ENCODE data around the gene SBK3.
"Not testable (repeated sequence)": the region's sequence is repeated elsewhere in the genome, so short reads cannot be mapped to it uniquely, and the experiment has no call there.

The SBK3 gene

GRCh38 chr19:55573929-55574328, 28.6 kb upstream of the SBK3 start:
- not testable (repeated sequence) for DNase-seq (ENCODE audit: low spot score)

GRCh38 chr19:55569477-55569876, 24.1 kb upstream of the SBK3 start:
- DNase-seq (ENCODE audit: low spot score), result not testable (repeated sequence)

DNA sequence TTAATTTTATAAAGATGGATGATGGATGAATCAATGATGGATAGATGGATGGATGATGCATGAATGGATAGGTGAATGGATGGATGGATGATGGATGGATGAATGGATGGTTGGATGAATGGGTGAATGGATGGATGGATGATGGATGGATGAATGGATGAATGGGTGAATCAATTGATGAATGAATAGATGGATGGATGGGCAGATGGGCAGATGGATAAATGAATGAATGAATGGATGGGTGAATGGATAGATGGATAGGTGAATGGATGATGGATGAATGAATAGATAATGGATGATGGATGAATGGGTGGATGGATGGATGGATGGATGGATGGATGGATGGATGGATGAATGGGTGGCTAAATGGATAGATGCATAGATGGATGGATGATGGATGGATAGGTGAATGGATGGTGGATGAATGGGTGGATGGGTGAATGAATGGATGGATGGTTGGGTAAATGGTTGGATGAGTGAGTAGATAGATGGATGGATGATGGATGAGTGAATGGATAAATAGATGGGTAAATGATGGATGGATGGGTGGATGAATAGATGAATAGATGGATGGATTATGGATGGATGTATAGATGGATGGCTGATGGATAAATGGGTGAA, 22.5 kb upstream of the SBK3 start:
- DNase-seq (ENCODE audit: low spot score), result no peak

GRCh38 chr19:55566823-55567222, 21.5 kb upstream of the SBK3 start:
- DNase-seq (ENCODE audit: low spot score), result no peak

- DNase-seq (ENCODE audit: low spot score), result no peak
Observed at GRCh38 chr19:55563261-55563690, 17.9 kb upstream of the SBK3 start.

DNA sequence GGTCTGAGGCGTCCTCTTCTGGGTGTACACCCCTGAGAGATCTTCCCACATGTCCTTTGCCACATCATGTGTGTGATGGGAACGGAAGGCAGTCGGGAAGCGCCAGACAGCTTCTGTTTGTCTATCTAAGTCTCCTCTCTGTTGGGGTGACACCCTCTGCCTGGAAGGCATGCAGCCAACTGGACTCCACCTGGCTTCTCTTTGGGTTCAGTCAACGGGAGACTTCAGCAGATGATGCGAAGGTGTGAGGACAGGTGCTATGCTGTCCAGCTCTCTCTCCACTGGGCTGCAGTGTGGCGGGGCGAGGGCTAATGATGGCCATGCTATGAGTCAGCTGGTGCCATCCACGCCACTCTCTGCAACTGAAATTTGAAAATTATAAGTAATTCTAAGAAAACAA, 14.3 kb upstream of the SBK3 start:
- DNase-seq (ENCODE audit: low spot score), result no peak

GRCh38 chr19:55554741-55555152, 9.4 kb upstream of the SBK3 start:
- no peak for DNase-seq (ENCODE audit: low spot score)

DNA sequence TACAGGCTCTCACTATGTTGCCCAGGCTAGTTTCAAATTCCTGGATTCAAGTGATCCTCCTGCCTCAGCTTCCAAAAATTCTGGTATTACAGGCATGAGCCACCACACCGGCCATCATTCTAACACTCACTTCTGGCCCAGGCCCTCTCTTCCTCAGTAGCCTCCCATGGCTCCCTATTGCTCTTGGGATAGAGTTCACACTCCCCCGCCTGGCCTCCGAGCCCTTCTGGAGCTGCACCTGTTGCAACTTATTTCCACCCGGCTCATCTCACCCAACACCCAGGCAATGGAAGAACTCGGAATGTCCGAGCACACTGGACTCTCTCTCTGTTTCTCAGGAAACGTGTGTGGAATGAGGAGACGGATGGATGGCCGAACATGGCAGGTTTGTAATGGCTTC, 9.0 kb upstream of the SBK3 start:
- no peak for DNase-seq (ENCODE audit: low spot score)

- no peak for DNase-seq (ENCODE audit: low spot score)
Observed at GRCh38 chr19:55553217-55554182, 8.2 kb upstream of the SBK3 start.

GRCh38 chr19:55552620-55553019, 7.3 kb upstream of the SBK3 start:
- no peak for DNase-seq (ENCODE audit: low spot score)

DNA sequence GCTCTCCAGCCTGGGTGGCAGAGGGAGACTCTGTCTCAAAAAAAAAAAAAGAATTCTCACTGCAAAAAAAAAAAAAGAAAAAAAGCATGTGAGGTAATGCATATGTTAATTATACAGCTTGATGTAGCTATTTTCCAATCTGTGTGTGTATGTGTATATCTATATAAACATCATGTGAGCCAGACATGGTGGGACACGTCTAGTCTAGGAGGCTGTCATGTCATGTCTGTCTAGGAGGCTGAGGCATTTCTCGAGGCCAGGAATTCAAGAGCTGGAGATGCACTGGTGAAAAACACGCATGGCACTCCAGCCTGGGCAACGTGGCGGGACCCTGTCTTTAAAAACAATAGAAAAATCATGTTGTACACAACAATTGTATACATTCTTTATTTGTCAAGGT, 6.9 kb upstream of the SBK3 start:
- no peak for DNase-seq (ENCODE audit: low spot score)

DNA sequence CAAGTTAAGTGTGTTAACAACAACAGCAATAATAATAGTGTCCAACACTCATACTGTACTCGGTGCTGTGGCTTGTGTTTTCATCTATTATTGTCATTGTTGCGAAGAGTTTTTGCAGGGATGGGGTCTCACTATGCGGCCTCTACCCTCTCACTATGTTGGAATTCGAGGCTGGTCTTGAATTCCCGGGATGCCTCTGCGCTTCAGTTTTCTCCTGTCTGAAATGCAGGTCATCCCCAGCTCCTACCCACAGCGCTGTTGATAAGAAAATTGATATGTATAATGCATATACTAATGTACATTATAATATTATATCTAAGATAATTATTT, 4.9 kb upstream of the SBK3 start:
- no peak for DNase-seq (ENCODE audit: low spot score)

DNA sequence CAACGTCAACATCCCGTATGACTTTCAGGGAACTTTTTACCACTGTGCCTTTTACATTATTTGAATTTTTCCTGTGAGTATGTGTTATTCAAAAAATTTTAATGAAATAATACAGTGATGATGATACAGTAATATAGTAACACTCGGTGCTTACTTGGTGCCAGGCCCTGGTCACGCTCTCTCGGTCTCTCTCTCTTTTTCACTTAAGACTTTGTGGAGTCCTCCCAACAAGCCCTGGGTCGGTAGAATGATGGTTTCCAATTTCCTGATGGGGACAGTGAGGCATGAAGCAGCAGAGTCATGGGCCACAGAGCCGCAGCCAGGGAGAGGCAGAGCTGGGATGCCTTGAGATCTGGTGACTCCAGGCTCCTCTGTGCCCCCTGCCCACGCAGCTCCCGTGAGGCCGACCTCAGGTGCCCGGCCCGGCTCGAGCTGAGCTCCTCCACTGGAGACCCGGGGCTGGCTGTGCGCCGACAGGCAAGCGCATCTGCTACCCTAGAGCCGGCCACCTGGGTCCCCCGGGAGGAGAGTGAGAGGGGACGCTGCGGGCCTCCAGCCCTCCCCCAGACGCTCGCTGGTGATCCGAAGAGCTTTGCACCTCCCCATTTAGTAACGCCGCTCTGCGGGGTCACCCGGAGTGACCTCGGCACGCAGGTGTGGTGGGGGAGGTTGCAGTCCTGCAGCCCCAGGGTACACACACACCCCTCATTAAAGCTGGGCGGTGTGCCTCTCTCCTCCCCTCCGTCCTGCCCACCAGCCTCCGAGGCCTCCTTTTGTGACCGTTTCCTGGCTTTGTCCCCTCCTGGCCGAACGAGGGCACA, 4.4 kb upstream of the SBK3 start:
- peak; percentile 54 for DNase-seq (ENCODE audit: low spot score)

DNA sequence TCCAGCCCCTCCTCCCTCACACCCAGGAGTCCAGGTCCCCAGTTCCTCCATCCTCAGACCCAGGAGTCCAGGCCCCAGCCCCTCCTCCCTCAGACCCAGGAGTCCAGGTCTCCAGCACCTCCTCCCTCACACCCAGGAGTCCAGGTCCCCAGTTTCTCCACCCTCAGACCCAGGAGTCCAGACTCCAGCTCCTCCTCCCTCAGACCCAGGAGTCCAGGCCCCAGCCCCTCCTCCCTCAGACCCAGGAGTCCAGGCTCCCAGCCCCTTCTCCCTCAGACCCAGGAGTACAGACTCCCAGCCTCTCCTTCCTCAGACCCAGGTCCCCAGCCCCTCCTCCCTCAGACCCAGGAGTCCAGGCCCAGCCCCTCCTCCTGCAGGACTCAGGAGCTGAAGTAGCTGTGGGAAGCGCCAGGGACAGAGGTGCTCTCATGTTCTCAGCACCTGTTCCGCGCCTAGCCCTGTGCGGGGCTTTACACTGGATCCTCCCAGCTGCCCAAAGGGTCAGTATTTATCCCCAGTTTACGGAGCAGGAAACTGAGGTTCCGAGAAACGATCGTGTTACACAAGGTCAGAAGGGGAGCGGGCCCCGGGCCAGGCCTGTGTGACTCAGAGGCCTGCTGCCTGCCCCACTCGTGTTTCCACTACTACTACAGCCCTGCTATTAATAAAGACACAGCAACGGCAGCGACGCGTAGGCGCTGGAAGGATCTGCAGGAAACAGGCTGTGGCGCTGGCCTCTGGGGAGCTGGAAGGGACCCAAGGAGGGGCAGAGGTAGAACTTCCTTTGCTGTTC, 1.7 kb upstream of the SBK3 start:
- no peak for DNase-seq (ENCODE audit: low spot score)

GRCh38 chr19:55546011-55546410, 668 bp upstream of the SBK3 start:
- no peak for DNase-seq (ENCODE audit: low spot score)

- DNase-seq (ENCODE audit: low spot score), result no peak
Observed at GRCh38 chr19:55544776-55545439, 435 bp downstream of the SBK3 start.

DNA sequence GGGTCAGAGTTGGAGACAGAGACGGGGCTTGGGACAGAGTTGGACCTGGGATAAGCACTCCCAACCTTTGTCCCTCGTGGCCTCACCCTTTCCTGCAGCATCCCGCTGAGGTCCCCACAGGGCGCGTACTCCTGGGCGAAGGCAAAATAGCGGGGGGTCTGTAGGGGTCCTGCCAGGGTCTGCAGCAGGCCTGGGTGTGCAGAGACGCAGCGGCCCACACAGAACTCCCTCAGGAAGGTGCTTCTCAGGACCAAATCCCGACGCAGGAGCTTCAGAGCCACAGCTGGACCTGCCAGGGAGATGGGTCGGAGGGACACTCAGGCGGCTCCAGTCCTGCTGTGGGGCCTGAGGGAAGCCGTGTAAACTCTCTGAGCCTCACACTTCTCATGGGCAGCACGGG, 1.3 kb downstream of the SBK3 start:
- DNase-seq (ENCODE audit: low spot score), result no peak

GRCh38 chr19:55543567-55543966, 1.8 kb downstream of the SBK3 start:
- no peak for DNase-seq (ENCODE audit: low spot score)

DNA sequence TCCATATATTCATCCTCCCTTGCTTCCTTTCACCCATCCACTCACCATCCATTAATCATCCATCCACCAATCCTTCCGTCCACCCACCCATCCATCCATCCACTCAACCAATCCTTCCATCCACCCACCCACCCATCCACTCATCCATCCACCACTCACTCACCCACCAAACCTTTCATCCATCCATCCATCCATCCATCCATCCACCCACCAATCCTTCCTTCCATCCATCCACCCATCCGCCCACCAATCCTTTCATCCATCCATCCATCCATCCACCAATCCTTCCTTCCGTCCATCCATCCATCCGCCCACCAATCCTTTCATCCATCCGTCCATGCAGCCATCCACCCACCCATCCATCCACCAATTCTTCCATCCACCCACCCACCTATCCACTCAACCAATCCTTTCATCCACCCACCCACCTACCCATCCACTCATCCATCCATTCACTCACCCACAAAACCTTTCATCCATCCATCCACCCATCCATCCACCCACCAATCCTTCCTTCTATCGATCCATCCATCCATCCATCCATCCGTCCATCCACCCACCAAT, 3.0 kb downstream of the SBK3 start:
- no peak for DNase-seq (ENCODE audit: low spot score)

DNA sequence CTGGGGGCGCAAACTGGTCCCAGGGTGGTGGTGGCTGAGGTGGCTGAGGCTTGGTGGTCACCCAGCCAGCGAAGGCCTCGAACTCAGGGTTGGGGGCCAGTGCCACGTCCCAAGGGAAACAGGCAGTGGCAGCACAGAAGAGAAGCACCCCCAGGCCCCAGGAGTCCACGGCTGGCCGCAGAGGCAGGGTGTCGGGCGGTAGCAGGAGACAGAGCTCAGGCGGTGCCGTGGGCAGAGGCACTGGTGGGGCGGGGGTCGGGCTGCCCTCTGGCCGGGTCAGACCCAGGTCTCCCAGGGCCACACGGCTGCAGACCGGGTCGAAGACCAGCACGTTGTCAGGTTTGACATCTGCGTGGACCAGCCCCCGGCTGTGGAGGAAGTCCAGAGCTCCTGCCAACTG, 4.3 kb downstream of the SBK3 start:
- no peak for DNase-seq (ENCODE audit: low spot score)

- DNase-seq (ENCODE audit: low spot score), result no peak
Observed at GRCh38 chr19:55540619-55541018, 4.7 kb downstream of the SBK3 start.
